Measurements from ENCODE around the gene SEMA5A.

SEMA5A gene

GRCh38 chr5:9339206-9339818, 206.6 kb downstream of the SEMA5A start:
- DNase-seq: no peak

- no peak for DNase-seq
Observed at GRCh38 chr5:9338796-9339195, 207.1 kb downstream of the SEMA5A start.

DNA sequence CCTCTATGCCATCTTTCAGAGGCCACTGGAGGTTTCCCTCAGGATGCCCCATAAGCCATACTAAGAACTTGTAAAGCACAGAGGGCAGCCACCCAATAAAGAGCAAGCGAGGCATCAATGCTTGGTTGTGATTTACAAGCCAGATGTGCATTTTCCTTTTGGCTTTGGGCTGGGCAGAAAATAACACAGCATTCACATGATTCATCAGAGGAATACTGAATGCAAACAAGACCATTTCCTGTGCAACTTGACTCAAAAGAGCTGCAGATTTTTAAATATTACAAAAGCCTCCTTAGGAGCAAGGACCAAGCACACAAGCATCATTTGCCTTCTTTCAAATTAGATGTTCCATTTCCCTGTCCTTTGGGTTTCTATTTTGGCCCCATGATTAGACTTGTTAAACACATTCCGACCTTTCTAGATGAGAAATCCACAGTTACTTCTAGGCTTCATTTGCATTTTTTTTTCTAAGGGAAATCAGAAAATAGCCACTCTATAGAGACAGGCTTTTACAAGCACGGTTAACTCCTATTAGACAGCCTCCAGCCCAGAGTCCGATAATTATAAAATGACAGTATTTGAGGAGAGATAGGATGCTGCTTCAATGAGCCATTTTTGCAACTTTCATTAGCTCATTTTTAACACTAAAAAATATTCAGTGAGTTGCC, 207.8 kb downstream of the SEMA5A start:
- DNase-seq: peak in 15 of 58 donors; percentile 3 to 39 (median 20)

DNA sequence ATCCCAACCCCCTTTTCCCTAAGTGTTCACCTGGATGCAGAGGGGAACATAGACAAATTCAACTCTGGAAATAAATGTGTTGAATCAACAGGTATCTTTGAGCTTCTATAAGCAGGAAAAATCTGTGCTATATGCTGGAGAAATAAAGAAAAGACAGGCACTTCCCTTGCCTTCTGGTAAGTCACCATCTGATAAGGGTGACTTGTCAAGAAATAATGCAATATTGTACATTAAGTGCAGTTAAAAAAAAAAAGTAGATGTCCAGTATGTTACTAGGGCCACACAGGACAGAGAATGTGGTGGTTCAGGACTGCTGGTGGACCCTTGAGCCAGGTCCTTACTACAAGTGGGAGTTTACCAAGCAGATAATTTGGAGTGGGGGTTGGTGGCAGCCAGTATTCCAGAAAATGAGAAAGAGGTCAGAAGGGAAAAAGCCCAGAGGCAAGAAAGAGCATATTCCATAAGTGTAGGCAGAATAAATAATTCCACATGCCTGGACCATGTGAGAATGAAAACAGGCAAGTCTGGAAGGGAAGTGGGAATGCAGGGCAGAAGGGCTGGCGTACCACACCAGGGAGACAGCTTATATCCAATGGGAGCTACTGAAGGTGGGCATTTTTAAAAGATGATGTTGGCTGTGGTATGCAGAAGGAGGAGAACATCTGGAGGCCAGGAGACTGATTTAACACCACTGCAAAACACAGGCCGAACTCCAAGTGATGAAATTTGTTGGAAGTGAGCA, 209.9 kb downstream of the SEMA5A start:
- DNase-seq: no peak

GRCh38 chr5:9335269-9335668, 210.6 kb downstream of the SEMA5A start:
- no peak for DNase-seq

DNA sequence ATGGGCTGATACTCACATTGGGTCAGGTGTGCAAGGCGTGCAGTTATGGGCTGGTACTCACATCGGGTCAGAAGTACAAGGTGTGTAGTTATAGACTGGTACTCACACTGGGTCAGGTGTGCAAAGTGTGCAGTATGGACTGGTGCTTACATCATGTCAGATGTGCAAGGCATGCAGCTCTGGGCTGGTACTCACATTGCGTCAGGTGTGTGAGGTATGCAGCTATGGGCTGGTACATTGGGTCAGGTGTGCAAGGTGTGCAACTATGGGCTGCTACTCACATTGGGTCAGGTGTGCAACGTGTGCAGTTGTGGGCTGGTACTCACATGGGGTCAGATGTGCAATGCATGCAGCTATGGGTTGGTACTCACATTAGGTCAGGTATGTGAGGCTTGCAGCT, 213.8 kb downstream of the SEMA5A start:
- no peak for DNase-seq

DNA sequence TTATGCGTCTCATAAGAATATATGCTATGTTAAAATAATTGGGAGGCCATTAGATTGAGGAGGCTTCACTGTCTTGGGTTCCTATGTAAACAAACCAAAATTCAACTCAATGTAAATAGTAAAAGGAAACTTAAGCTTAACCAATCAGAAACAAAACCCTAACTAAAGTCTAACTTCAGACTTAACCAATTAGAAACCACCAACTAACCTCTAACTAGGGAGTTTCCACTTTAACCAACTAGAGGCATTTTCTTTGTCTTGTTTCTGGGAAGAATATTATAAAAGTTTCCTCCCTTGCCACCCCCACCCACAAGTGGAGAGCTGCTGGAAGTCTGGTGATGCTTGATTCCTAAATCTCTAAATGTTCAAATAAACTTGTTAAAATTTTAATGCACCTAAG, 214.5 kb downstream of the SEMA5A start:
- no peak for DNase-seq

- no peak for DNase-seq
Observed at GRCh38 chr5:9329125-9329524, 216.8 kb downstream of the SEMA5A start.

DNA sequence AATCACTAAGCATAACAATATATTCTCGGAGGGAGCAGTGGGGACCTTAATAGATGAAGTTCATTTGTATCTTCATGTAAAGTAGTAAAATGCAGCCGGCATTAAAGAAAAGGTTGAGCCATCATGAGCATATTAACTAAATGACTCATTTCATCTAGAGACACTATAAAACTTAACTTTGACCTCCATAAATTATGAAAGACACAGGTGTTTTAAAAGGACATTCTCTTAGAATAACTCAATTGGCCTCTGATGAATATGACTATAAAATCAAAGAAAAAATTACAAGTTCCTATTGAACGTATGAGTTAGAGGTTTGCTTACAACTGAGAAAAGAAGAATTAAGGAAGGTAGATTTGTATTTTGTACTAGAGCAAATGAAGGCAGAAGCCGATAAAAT, 220.3 kb downstream of the SEMA5A start:
- no peak for DNase-seq

GRCh38 chr5:9324348-9325077, 221.4 kb downstream of the SEMA5A start:
- no peak for DNase-seq

GRCh38 chr5:9320652-9321051, 225.2 kb downstream of the SEMA5A start:
- DNase-seq: no peak

GRCh38 chr5:9318031-9318430, 227.8 kb downstream of the SEMA5A start:
- no peak for DNase-seq

- no peak for DNase-seq
Observed at GRCh38 chr5:9316733-9317132, 229.1 kb downstream of the SEMA5A start.

DNA sequence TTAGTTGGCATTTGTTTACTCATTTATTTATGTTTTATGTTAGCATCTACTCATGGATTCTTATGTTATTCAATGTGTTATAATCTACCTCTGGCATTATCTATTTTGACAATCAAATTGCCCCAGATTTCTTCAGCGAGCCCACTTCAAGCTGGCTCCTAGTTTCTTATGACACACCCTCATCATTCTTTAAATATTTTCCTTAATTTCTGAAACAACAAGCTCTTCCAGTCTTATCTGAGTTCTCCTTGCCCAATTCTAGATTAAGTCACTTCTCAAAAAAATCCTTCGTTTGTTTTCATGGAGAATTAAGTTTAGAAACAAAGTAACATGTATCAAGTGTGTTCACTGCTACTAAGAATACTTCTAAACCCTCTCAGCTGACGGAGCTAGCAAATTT, 229.8 kb downstream of the SEMA5A start:
- DNase-seq: no peak

DNA sequence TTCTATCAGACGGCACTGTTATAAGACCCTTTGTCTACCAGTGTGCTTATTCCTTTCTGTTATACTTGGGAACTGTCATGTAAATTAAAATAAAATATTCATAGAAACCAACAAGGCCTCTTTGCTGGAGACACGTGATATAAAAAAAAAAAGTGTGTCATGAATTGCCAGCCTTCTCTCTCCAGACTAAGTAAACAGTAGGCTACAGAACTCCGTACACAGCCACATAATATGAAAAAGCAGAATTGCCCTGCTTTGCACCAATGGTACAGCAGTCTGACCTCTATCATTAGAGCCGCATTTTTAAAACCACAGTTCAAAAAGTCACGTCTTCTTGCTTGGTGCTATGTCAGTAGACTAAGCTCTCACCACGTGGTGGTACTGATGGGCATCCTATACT, 231.3 kb downstream of the SEMA5A start:
- no peak for DNase-seq

GRCh38 chr5:9313751-9314150, 232.1 kb downstream of the SEMA5A start:
- DNase-seq: no peak

- DNase-seq: no peak
Observed at GRCh38 chr5:9307150-9307549, 238.7 kb downstream of the SEMA5A start.

DNA sequence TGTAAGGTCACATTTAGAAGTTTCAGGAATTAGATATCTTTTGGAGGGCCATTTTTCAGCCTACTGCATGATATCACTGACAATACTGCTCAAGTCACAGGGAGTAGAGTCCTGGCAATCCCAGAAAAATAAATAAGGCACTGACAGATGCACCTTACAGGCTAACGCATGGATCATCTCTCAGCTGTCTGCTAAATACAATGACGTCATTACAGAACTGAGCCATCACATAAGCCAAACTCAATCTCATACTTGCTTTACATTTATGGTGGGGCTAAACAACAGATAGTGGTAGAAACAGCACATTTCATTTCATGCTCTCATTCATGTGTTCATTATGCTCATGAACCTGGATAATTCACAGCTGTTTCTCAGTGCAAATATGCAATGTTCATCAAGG, 243.7 kb downstream of the SEMA5A start:
- no peak for DNase-seq

DNA sequence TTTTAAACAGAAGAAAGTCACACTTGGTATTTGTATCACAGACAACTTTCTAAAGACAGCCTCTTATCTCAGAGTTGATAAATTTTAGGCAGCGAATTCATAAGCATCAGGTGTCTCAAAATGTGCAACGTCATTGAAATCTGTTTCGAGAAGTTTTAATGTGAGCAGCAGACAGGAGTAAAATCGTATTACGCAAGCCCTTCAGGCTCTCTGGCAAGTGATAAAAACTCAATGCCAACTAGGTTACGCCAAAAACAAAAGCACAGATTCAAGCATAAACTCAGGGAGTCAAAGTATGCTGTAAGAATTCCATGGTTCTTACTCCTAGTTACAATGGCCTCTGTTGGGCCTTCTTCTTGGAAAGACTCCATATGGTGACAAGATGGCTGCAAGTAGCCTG, 244.7 kb downstream of the SEMA5A start:
- no peak for DNase-seq

GRCh38 chr5:9297134-9297533, 248.7 kb downstream of the SEMA5A start:
- DNase-seq: no peak

DNA sequence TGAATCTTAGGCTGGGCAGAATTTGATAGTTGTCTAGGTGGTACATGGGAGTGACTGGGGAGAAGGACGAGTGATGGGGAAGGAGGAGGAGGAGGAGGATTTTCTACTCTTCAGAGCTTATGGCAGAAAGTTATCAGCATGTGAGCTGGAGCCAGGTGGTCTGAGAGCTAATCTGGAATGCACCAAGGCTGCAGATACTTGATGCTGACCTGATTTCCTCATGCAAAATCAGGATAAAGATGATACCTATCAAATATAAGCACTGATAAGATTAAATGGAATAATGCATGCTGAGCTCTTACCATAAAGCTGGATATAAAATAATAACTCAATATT, 250.4 kb downstream of the SEMA5A start:
- no peak for DNase-seq

GRCh38 chr5:9294793-9295465, 250.9 kb downstream of the SEMA5A start:
- DNase-seq: no peak
